ENCODE measurements around the gene ATG7. TPM values are rescaled to one million over a fixed set of nuclear protein-coding genes. Genes with fewer than 3 reads are reported as not detected.
"Not testable (repeated sequence)": the region's sequence is repeated elsewhere in the genome, so short reads cannot be mapped to it uniquely, and the experiment has no call there.

ATG7 gene
- total RNA-seq, 1 donor from 2014 or later = 61.7 TPM

DNA sequence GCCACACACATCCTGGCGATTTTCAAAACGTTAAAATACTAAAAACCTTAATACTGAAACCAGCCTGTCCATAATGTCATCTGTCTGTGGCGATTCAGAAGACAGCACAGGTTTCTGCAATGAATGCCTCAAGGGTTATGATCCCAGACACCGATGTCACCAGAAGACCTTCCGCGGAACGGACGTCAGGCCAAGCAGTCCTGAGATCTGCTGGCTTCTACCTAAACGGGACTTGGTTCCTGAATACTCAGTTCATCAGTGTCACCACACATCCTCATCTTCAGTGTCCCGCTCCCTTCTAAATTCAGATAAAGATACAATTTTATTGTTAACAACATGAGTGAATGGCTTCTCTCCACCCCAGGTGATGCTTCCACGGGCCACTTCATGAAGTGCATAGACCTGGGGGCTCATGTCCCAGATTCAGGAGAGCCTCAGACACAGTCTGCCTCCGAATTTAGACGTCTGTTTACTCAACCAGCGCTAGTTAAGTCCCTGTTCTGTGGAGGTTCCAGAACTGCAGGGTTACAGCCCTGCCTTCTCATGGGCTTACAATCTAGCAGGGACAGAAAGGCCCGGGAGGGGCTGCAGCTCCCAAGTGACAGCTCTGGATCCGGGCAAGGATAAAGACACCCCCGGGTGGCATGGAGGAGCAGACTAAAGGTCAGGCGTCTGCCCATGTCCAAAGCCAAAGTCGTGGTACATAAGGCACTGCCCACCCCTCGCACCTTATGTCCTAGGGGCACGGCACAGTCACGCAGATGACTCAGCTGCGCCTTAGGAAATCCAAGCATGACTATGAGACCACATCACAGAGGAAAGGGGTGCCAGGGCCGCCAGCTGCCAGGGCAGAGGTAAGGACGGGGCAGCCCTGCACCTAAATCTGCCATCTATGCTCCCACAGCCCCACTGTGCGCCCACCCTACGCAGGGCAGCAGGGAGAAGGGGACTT is 295.6 kb downstream of the ATG7 start:
- H3K4me3 ChIP-seq = no peak overlapping the region
- H3K36me3 ChIP-seq = peaks cover 40% of the 10 kb centered on the region
- no peaks in the 10 kb centered on the region for H3K27me3 ChIP-seq (ENCODE audit: low read depth)
- no peaks in the 10 kb centered on the region for H3K9me3 ChIP-seq
- intact Hi-C loops (cut with DNase I) = no loop called here
- peak in 1 of 2 donors; percentile 16 for ATAC-seq
- peak overlapping the region; percentile 73 for H3K27ac ChIP-seq
- peaks cover 31% of the 10 kb centered on the region for H3K4me1 ChIP-seq
- no peak for TF ChIP-seq CTCF (IDR thresholded peaks at IDR 0.05)
- DNase-seq = no peak

GRCh38 chr3:11568503-11569155 is 296.4 kb downstream of the ATG7 start:
- Histone ChIP-seq H3K4me1 (peaks cover 31% of the 10 kb centered on the region), H3K36me3 (peaks cover 35% of the 10 kb centered on the region), H3K9me3 (no peaks in the 10 kb centered on the region), H3K4me3 (no peak overlapping the region), H3K27ac (peak overlapping the region; percentile 73), H3K27me3 (ENCODE audit: low read depth) (no peaks in the 10 kb centered on the region)
- intact Hi-C loops (cut with DNase I) = no loop called here
- ATAC-seq (peak; percentile 24 to 31), DNase-seq (no peak)
- no peak for TF ChIP-seq CTCF (IDR thresholded peaks at IDR 0.05)

GRCh38 chr3:11569156-11569741 is 297.1 kb downstream of the ATG7 start:
- Histone ChIP-seq H3K36me3 (peaks cover 34% of the 10 kb centered on the region), H3K27me3 (ENCODE audit: low read depth) (no peaks in the 10 kb centered on the region), H3K4me3 (no peak overlapping the region), H3K4me1 (peaks cover 31% of the 10 kb centered on the region), H3K27ac (peak overlapping the region; percentile 73), H3K9me3 (no peaks in the 10 kb centered on the region)
- ATAC-seq (no peak), DNase-seq (no peak)
- intact Hi-C loops (cut with DNase I) = no loop called here
- no peak for TF ChIP-seq CTCF (IDR thresholded peaks at IDR 0.05)

GRCh38 chr3:11570251-11570650 is 298.1 kb downstream of the ATG7 start:
- Histone ChIP-seq H3K27ac (peak overlapping the region; percentile 46), H3K27me3 (ENCODE audit: low read depth) (no peaks in the 10 kb centered on the region), H3K4me3 (no peak overlapping the region), H3K36me3 (peaks cover 28% of the 10 kb centered on the region), H3K4me1 (peaks cover 31% of the 10 kb centered on the region), H3K9me3 (no peaks in the 10 kb centered on the region)
- no peak for TF ChIP-seq CTCF (IDR thresholded peaks at IDR 0.05)
- ATAC-seq = no peak
- no peak for DNase-seq
- intact Hi-C loops (cut with DNase I) = no loop called here

DNA sequence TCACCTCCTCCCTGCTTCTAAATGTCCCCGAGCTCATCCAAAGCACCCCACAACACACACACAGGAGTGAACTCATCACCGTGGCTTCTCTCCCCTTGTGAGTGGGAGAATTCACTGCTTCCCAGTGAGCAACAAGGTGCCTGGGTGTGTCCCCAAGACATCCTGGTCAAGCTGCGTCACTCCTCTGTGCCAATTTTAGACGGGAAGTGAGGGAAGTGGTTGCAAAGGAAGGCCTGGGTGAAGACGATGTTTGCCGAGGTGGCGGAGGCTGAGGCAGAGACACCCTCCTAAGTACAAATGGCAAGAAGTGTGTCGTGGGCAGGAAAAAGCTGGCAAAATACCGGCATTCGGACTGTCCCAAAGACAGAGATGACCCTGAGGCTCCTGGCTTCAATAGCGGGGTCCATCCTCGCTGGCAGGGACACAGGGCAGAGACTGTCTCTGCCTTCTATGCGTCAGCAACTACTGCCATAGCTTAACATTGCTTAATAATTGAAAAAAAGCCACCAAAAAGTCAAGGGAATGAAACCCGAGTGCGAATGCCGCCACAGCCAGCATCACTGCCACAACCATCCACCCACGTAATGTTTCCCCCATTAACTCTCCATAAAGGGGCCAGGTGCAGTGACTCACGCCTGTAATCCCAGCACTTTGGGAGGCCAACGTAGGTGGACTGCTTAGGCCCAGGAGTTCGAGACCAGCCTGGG is 298.7 kb downstream of the ATG7 start:
- peaks cover 31% of the 10 kb centered on the region for H3K4me1 ChIP-seq
- no peak for TF ChIP-seq CTCF (IDR thresholded peaks at IDR 0.05)
- H3K4me3 ChIP-seq = no peak overlapping the region
- no peak for DNase-seq
- peak; percentile 38 to 41 for ATAC-seq
- H3K27me3 ChIP-seq (ENCODE audit: low read depth) = no peaks in the 10 kb centered on the region
- peak overlapping the region; percentile 46 for H3K27ac ChIP-seq
- peaks cover 26% of the 10 kb centered on the region for H3K36me3 ChIP-seq
- intact Hi-C loops (cut with DNase I) = no loop called here
- H3K9me3 ChIP-seq = no peaks in the 10 kb centered on the region

DNA sequence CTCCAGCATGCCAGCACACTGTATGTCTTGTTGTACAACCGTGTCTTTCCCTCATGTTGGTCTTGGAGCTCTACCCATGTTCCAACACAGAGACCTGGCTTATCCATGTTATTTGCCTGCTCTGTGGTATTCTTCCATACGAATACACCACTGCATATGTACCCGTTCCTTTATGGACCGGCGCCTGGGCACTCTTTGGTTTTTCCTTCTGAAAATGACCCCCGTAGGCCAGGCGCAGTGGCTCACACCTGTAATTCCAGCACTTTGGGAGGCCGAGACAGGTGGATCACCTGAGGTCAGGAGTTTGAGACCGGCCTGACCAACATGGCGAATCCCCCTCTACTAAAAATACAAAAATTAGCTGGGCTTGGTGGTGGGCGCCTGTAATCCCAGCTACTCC is 300.5 kb downstream of the ATG7 start:
- H3K4me1 ChIP-seq = peaks cover 34% of the 10 kb centered on the region
- H3K27ac ChIP-seq; H3K4me3 ChIP-seq; H3K27me3 ChIP-seq (ENCODE audit: low read depth); DNase-seq; H3K9me3 ChIP-seq; intact Hi-C loops (cut with DNase I); ATAC-seq: not testable (repeated sequence)
- H3K36me3 ChIP-seq = peaks cover 25% of the 10 kb centered on the region

Measured in lower lobe of right lung (tissue), 2 donors.